Kidney glomerular epithelial cell (primary cell): ENCODE measurements around the gene FAT3.

Source experiments
- DNase-seq: peaks from one replicate; lab custom pipeline; 2025; lab: John Stamatoyannopoulos, UW

FAT3 gene

GRCh38 chr11:92227959-92228935, 3.6 kb downstream of the FAT3 start:
- DNase-seq: no peak

- no peak for DNase-seq
Observed at GRCh38 chr11:92236856-92237255, 12.2 kb downstream of the FAT3 start.

- no peak for DNase-seq
Observed at GRCh38 chr11:92240916-92241315, 16.3 kb downstream of the FAT3 start.

GRCh38 chr11:92245700-92246271, 21.2 kb downstream of the FAT3 start:
- no peak for DNase-seq

GRCh38 chr11:92246630-92247029, 22.0 kb downstream of the FAT3 start:
- peak; percentile 40 for DNase-seq

- DNase-seq: no peak
Observed at GRCh38 chr11:92249156-92249753, 24.6 kb downstream of the FAT3 start.

- no peak for DNase-seq
Observed at GRCh38 chr11:92251980-92252379, 27.4 kb downstream of the FAT3 start.

- DNase-seq: no peak
Observed at GRCh38 chr11:92253421-92253820, 28.8 kb downstream of the FAT3 start.

GRCh38 chr11:92253945-92254344, 29.3 kb downstream of the FAT3 start:
- DNase-seq: no peak

- DNase-seq: no peak
Observed at GRCh38 chr11:92257536-92257935, 32.9 kb downstream of the FAT3 start.

GRCh38 chr11:92259861-92260260, 35.2 kb downstream of the FAT3 start:
- DNase-seq: no peak

GRCh38 chr11:92264350-92264749, 39.7 kb downstream of the FAT3 start:
- no peak for DNase-seq

- no peak for DNase-seq
Observed at GRCh38 chr11:92266806-92267205, 42.2 kb downstream of the FAT3 start.

- no peak for DNase-seq
Observed at GRCh38 chr11:92267278-92267677, 42.7 kb downstream of the FAT3 start.

- no peak for DNase-seq
Observed at GRCh38 chr11:92267968-92268367, 43.4 kb downstream of the FAT3 start.

GRCh38 chr11:92268546-92268945, 43.9 kb downstream of the FAT3 start:
- peak; percentile 76 for DNase-seq

- DNase-seq: peak; percentile 94
Observed at GRCh38 chr11:92269021-92269420, 44.4 kb downstream of the FAT3 start.

- DNase-seq: peak; percentile 18
Observed at GRCh38 chr11:92269841-92270240, 45.2 kb downstream of the FAT3 start.

- no peak for DNase-seq
Observed at GRCh38 chr11:92272651-92273050, 48.0 kb downstream of the FAT3 start.
